HG02840 (cell line): ENCODE measurements around the gene CCNJ.
"Not testable (repeated sequence)": the region's sequence is repeated elsewhere in the genome, so short reads cannot be mapped to it uniquely, and the experiment has no call there.

Experiments
- ATAC-seq: cut with Tn5 transposase; IDR thresholded peaks from one replicate; pipeline ENCODE4 v1.9.1; 2021; ENCODE audit warnings: mild to moderate bottlenecking, moderate library complexity, moderate number of reproducible peaks; ENCODE audit not compliant: unreplicated experiment, low FRiP score

Gene CCNJ, protein sequence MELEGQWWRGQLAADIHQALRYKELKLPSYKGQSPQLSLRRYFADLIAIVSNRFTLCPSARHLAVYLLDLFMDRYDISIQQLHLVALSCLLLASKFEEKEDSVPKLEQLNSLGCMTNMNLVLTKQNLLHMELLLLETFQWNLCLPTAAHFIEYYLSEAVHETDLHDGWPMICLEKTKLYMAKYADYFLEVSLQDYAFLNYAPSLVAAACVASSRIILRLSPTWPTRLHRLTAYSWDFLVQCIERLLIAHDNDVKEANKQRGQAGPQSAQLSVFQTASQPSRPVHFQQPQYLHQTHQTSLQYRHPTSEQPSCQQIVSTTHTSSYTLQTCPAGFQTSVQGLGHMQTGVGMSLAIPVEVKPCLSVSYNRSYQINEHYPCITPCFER

DNA sequence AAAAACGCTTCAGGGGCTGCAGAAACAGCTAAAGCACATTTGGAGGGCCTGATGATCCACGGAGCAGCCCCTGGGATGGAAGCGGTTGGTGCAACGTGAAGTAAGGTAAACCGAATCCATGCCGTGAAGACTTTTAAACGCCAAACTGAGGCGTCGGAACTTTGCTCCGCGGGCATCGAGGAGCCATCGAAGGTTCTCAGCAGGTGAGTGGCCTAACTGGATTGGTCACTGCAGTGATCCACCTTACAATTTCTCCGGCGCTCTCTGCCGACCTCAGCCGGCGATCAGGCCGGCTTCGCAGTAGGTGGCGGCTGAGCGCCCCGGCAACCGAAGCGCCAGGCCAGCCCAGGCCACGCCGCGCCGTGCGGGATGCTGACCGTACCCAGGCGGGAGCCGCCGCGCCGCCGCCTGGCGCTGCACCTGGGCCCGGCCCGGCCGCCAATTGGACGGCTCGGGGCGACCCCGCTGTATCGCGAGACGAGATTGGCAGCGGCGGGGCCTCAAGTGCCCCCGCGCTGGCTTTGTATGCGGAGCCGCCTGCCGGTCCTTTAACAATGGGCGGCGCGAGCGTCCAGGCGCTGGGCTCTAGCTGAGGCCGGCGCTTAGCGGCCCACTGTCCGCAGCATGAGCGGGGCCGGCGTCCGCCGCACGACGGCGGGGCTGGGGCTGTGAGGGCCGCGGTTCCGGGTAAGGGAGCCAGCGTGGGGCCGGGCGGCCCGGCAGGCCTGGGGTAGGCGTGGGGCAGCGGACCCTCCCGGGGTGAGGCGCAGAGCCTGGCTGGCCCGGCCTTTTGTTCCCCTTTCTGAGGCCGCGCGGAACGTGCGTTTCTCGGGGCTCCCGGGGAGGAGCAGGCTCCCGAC lies at the start of gene CCNJ:
CCNJ (plus strand) TSS at position 551 of the 860 bp plus-strand sequence. CDS start 811 bp downstream, outside the sequence.
- ATAC-seq: peak; percentile 80

DNA sequence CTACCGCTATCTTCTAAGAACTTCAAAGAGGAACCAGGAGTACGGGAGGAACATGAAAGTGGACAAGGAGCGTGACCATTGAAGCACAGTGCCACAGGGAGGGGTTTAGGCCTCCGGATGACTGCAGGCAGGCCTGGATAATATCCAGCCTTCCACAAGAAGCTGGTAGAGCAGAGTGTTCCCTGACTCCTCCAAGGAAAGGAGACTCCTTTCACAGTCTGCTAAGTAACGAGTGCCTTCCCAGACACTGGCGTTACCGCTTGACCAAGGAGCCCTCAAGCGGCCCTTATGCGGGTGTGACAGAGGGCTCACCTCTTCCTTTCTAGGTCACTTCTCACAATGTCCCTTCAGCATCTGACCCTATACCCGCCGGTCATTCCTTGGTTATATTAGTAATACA lies 49.0 kb upstream of the CCNJ start:
- not testable (repeated sequence) for ATAC-seq

DNA sequence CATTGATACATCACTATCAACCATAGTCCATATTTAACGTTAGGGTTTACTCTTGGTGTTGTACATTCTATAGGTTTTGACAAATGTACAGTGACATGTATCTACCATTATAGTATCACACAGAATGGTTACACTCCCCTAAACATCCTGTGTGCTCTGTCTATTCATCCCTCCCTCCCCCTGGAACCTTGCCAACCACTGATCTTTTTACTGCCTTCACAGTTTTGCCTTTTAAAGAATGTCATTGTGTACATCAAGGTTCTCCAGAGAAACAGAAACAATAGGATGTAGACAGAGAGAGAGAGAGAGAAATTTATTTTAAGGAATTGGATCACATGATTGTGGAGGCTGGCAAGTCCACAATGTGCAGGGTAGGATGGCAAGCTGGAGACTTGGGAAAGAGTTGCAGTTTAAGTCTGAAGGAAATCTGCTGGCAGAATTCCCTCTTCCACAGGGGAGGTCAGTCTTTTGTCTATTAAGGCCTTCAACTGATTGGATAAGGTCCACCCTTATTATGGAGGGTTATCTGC lies 45.1 kb upstream of the CCNJ start:
- no peak for ATAC-seq

DNA sequence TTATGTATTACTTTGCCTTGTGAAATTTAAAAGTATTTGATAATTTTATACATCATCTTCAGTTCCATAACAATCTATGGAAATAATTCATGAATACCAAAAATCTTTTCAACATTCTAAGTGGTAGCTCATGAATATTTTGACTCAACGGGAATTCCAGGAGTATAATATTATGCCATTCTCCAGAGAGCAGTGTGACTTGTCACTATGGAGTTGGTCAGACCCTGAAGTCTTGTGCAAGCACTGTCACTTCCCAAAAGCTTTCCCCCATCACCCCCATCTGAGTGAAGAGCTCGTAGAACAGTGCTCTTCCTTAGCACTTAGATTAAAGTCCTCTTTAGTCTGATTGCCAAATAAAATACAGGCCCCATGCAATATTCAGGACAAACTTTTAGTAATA lies 29.4 kb upstream of the CCNJ start:
- no peak for ATAC-seq

DNA sequence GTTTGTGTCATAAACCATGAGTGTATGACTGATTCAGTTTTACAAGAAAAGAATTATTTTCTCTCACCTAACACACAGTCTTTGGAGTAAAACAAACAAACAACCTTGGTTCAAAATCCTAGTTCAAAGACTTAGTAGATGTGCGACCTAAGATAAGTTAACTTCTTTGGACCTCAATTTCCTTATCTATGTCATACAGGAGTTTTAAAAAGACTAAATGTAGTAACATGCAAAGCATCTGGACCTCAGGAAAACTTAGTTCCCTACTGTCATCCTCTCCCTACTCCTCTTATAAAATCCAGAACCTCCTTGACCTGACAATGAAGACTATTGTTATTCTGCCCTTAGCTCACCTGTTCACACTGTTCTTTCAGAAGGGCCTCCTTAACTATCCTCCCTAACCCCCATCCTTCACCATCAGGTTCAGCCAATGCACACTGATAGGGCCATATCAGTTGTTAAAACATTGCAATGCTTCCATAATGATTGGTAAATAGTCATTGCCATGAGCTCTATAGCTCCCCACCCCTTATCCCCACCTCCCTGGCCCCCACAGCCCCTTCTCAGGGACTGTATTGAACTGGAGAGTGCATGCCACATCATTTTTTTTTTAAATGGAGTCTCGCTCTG lies 28.8 kb upstream of the CCNJ start:
- ATAC-seq: no peak

DNA sequence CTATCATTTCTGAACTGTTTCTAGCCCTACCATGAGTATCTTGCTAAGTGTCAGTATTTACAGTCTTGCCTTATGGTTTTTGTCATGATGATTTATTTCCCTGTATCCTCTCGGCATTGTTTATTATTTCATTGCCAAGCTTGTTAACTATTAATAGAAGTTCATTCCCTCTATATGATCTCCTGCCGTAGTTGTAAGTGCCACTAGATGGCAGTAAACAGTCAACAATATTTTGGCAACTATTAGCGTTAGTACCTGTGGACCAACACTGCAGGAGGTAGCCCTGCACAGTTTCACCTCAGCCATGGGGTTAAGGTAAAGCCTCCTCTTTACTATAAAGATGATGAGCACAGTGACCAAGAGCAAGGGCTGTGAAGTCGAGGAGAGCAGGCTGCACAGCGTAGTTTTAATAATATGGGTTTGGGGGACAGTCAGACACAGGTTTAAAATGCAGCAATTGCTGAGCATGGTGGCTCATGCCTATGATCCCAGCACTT lies 26.1 kb upstream of the CCNJ start:
- ATAC-seq: no peak

DNA sequence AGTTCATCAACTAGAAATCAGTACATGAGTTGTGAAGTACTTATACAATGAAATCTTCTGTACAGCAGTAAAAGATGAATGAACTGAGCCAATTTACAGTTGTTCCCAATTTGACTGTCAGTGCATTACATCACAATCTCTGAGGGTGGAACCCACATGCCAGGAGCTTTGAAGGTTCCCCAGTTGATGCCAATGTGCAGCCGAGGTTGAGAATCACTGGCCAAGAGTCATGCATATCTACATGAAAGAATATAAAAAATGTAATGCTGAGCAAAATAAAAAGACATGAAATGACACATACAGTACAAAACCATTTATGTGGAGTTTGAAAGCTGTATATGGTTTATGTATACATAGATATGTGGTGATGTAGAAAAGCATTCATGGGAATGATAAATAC lies 22.1 kb upstream of the CCNJ start:
- ATAC-seq: no peak

DNA sequence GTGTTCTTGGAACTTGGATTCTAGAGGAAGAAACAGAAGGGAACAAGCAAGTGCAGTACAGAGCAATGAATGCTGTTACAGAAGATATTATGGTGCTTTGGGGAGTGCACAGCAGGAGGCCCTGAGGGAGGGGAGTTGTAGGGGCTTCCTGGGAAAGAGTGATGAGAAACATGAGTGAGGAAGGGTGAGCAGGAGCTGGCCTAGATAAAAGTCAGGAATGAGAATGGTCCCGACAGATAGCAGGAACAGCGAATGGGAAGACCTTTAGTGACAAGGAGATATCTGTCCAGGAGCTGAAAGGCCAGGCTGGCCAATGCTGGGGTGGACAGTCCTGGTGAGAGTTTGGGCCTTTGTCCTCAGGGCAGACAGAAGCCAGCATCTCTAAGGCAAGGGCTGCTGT lies 20.6 kb upstream of the CCNJ start:
- ATAC-seq: no peak

DNA sequence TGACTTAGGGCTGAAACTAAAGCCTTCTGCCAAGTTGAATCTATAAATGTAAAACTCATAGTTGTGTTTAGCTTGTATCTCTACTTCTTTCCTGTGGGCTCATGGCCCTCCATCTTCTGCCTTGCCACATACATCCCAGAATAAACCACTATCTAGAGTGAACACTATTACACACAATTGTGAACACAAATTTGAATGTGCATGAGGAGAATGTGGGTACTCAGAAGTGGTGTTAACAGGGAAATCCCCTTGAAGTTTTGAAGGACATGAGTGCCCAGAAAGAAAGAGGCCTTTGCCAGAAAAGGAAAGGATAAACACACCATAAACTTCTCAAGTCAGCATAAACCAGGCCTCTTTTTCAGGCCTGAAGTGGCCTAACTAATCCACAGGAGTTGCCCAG lies 20.2 kb upstream of the CCNJ start:
- no peak for ATAC-seq

DNA sequence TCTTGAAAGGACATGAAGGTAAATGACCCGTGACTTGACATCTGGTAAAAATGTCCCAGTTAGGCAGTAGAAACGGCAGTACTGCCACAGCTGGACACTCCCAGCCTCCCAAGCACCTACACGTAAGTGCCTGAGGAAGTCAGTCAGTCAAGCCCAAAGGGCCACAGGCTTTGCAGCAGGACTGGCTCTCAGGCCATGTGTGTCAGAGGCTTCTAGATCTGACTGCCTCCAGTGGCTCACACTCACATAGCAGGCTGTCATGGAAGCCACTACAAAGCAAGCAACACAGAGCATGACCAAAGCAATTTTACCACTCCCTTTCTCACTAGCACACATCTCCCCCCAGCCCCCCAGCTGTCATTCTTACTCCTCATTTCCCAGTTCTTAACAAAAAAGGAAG lies 17.8 kb upstream of the CCNJ start:
- ATAC-seq: no peak

DNA sequence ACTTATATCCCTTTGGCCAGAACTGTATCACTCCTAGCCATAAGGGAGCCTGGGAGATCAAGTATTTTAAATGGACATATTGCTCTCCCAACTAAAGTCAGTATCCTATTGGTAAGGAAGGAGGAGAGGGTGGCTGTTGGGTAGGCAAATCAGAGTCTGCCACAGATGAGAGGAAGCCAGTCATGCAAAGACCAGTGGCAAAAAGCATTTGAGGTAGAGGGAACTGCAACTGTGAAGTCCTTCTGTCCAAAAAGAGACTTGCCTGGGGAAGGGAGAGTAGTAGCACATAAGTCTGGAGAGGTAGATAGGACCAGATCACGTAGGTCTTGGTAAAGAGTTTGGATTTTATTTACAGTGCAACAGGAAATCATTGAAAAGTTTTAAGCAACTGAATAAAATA lies 8.8 kb upstream of the CCNJ start:
- no peak for ATAC-seq

DNA sequence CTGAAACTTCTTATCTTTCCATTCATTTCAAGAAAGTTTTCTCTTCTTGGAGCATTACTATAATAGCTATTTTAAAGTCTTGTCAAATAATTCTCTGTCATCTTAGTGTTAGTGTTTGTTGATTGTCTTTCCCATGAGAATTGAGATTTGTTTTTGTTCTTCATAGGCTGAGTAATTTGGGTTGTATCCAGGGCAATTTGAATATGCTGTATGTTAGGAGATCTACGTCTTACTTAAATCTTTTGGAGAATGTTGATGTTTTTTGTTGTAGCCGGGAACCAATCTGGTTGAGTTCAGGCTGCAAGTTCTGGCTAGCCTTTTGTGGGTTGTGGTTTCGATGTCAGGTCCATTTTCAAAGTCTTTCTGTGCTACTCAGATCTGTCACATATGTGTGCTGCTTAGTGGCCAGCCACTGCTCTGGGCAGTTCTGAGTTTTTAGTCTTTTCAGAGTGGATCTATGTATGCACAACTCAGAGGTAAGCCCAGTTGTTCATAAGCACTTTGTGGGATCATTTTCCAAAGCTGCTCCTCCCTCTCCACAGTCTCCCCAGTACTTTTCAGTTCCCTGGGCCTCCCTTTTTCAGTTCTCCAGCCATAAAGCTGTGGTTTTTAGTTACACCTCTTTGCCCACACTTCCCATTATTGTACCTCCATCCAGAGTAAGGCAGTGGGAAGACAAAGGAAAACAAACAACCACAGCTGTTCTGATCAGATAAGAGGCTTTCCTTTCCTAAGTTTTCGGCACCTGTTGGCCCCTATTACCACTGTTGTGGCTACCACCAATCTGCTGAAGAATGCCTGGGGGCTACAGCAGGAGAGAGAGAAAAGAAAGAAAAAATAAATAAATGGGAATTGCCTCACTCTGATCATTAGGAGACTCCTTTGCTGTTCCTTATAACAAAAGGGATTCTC lies 4.7 kb upstream of the CCNJ start:
- ATAC-seq: no peak

DNA sequence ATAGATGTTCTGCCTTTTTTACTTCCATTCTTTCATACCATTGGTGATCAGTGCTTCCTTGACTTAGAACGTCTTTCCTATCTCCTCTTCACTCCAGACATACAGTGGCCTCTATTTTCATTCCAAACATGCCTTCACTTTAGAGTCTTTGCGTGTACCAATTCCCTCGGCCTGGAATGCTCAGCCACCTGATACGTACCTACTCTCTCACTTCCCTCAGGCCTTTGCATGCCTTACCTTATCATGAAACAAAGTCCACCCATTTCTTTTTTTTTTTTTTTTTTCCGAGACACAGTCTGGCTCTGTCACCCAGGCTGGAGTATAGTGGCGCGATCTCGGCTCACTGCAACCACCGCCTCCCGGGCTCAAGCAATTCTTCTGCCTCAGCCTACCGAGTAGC lies 2.2 kb upstream of the CCNJ start:
- ATAC-seq: no peak

DNA sequence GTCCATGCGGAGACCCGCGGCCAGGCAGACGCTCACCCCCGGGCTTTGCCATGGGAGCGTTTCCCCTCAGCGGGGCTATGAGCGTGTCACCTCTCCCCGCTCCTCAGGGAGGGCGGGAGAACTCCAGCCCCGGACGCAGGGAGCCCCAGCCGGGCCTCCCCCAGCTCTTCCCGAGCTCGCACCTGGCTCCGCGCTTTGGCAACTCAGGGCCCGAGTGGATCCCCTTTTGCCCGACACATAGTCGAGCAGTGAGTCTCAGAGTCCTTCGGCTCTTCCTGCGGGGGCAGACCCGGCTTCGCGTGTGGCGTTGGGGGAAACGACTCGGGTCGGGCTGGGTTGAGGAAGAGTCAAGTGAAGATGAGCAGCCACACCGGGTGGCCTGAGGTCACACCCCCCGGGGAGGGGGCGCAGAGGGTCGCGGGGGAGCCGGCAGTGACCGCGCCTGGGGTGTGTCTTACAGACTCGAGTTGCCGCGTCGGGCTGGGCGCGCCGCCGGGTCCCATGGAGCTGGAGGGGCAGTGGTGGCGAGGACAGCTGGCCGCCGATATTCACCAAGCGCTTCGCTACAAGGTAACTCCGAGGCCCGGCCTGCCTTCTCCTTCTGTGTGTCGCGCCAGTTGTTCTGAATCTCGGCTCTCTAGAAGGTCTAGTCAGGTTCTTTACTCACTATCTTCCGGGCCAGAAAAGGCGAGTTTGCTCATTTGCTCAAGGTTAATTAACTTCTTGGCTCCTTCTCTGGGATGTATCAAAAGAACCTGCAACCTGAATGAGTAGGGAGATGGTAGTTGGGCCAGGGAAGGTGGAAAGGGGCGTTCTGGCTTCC lies 721 bp downstream of the CCNJ start:
- ATAC-seq: peak; percentile 38

DNA sequence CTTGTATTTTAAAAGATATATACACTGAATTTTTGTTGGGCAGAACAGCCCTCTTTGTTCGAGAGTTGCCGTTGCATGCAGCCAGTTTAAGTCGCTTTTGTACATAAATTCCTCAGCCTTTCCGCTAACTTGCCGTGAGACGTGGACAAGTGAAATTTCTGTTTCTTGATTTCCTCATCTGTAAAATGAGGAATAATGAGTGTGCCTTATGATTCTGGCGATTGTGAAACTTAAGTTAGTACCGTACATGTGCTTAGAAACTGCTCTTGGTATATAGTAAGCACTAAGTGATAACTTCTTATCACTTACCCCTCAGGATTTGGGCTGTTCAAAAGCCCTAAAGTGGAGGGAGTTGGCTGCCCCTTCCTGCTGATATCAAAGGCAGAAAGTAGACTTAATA lies 1.4 kb downstream of the CCNJ start:
- ATAC-seq: no peak

DNA sequence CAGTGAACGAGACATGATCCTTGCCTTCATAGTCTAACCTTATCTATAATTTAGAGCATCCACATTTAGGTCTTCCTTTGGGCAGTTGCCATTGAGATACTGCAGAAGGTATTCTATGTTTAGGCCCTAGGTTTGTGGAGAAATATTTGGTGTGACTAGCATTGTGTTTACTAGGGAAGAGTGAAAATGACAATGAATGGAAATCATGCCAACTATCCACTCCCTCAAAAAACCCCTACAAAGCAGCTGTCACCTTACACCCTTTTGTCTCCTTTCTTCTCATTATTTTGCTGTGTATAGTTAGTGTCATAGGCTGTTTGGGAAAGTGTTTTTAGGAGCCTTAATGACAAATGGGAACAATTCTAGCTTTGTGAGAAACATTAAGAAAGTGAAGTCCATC lies 3.2 kb downstream of the CCNJ start:
- no peak for ATAC-seq

DNA sequence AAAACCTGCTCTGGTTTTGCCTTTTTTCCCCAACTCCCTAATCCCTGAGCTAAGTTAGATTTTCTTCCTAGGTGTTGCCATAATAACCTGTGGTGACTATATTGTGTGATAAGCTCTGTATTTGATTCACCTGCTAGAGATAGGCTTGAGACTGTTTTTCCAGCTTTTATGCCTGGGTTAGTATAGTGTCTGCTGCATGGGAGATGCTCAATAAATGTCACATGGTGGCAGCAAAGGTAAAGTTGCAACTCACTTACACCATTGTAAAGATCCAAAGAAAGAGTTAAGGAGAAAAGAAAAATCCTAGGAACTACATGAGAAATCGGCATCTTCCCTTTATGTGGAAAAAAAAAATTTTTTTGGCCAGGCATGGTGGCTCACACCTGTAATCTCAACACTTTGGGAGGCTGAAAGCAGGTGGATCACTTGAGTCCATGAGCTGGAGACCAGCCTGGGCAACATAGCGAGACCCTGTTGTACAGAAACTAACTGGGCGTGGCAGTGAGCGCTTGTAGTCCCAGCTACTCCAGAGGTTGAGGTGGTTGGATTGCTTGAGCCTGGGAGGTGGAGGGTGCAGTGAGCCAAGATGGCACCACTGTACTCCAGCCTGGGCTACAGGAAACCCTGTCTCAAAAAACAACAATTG lies 3.7 kb downstream of the CCNJ start:
- ATAC-seq: no peak

DNA sequence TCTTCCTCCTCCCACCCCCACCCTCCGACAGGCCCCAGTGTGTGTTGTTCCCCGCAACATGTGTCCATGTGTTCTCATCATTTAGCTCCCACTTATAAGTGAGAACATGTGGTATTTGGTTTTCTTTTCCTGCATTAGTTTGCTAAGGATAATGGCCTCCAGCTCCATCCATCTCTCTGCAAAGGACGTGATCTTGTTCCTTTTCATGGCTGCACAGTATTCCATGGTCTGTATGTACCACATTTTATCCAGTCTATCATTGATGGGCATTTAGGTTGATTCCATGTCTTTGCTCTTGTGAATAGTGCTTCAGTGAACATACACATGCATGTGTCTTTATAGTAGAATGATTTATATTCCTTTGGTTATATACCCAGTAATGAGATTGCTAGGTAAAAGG lies 4.5 kb downstream of the CCNJ start:
- not testable (repeated sequence) for ATAC-seq
